HG02943 (cell line): Measurements from ENCODE around the gene FAM89A.

ENCODE experiments used
- ATAC-seq: cut with Tn5 transposase; IDR thresholded peaks from one replicate; pipeline ENCODE4 v1.9.1; 2021; ENCODE audit warnings: mild to moderate bottlenecking, low read depth, moderate library complexity; ENCODE audit not compliant: unreplicated experiment

Gene FAM89A

DNA sequence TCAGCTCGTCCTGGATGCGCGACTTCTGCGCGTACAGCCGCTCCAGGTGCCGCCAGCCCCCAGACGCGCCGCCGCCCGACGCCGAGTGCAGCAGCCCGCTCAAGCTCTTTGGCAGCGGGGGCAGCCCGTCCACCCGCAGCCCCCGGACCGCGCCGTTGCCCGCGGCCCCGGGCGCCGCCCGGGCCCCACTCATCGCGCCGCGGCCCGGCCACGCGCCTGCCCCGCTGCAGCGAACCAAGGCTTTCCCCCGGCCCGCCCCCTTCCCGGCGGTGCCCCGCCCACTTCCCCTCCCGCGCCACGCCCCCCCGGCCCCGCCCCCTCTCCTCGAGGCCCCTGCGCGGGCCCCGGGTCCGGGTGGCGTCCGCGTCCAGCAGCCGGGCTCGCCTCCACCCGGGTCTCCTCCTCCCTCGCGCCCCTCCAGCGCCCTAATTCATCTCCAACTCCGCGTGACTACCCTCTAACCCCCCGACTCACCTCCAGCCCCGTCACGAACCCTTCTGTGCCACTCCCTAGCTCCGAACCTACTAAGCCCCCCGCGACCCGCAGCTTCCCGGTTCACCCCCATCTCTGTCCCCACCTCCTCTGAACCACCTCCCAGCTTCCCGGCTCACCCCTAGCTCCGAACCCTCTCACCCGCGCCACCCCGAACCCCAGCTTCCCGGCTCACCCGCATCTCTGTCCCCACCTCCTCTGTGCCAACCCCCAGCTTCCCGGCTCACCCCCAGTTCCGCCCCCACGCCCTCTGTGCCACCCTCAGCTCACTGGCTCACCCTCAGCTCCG, at the start of gene FAM89A:
FAM89A (minus strand) TSS at position 236 of the 781 bp plus-strand sequence; CDS start at position 193, 43 bp downstream.
- no peak for ATAC-seq

GRCh38 chr1:231084353-231084752, 44.3 kb upstream of the FAM89A start:
- ATAC-seq, result no peak

GRCh38 chr1:231079163-231079562, 39.1 kb upstream of the FAM89A start:
- no peak for ATAC-seq

- no peak for ATAC-seq
These were observed 38.2 kb upstream of the FAM89A start for GRCh38 chr1:231078250-231078649.

- no peak for ATAC-seq
These were observed 36.7 kb upstream of the FAM89A start for GRCh38 chr1:231076802-231077201.

GRCh38 chr1:231075497-231075896, 35.4 kb upstream of the FAM89A start:
- no peak for ATAC-seq

DNA sequence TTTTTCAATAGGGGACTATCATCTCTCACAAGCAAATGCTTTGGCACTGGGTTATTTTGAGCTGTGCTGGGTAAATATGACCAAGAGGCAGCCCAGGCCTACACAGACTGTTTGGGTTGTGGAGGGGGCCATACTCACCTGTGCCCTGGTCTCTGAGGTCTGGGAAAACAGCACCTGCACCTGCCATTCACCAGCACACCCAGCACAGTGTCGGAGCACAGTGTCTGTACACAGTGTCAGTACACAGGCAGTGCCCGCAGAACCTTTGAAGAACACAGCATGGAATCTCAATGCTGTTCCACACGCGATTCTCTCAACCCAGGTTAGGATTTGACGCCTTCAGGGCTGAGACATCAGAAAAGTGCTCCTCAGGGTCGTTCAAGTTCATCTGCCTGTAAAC, 35.0 kb upstream of the FAM89A start:
- ATAC-seq, result no peak

- ATAC-seq, result no peak
These were observed 34.0 kb upstream of the FAM89A start for GRCh38 chr1:231074046-231074445.

- no peak for ATAC-seq
These were observed 33.3 kb upstream of the FAM89A start for GRCh38 chr1:231073331-231073730.

DNA sequence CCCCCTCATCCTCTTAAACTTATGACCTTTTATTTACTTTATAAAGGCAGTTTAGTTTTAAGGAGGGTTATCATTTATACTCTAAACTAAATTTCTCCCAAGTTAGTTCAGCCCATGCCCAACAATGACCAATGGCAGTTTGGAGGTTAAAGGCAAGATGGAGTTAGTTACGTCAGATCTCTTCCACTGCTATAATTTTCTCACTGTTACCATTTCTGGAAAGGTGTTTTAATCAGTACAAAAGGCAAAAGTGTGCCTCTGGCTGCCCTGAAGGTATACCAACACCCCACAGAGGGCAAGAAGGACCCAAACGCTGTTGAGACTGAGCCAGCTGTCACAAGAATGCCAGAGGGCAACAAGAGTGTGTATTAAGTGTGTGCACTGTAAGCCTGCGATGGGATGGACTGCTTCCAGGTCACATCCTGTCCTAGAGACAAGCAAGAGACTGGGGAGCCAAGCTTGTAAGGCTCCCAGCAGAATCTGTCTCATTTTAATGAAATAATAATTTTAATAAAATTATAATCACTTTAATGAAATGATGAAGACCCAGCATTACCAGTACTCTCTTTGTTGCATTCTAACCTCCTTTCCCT, 32.5 kb upstream of the FAM89A start:
- no peak for ATAC-seq

DNA sequence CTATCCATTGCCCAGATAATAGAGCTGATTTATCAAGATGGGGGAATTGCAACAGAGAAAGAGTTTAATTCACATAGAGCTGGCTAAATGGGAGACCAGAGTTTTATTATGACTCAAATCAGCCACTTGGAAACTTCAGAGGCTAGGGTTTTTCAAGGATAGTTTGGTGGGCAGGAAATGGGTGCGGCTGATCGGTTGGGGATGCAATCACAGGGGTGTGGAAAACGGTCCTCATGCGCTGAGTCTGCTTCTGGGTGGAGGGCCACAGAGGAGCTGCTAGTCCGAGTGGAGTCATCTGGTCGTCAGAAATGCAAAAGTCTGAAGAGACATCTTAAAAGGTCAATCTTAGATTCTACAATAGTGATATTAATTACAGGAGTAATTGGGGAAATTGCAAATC, 32.0 kb upstream of the FAM89A start:
- no peak for ATAC-seq

GRCh38 chr1:231070758-231071444, 30.8 kb upstream of the FAM89A start:
- ATAC-seq, result no peak

GRCh38 chr1:231069333-231069732, 29.3 kb upstream of the FAM89A start:
- no peak for ATAC-seq

- ATAC-seq, result no peak
These were observed 28.7 kb upstream of the FAM89A start for GRCh38 chr1:231068762-231069161.

GRCh38 chr1:231065510-231066241, 25.6 kb upstream of the FAM89A start:
- ATAC-seq, result no peak

DNA sequence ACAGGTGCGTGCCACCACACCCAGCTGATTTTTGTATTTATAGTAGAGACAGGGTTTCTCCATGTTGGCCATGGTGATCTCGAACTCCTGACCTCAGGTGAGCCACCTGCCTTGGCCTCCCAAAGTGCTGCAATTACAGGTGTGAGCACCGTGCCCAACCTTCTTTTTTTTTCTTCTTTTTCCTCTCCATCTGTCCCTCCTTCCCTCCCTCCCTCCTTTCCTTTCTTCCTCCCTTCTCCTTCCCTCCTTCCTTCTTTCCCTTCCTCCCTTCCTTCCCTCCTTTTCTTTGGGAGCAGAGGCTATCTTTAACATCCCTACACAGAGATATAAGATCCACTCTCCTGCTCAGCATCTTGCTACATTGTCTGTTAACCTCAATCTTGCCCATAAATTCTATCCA, 24.4 kb upstream of the FAM89A start:
- no peak for ATAC-seq

DNA sequence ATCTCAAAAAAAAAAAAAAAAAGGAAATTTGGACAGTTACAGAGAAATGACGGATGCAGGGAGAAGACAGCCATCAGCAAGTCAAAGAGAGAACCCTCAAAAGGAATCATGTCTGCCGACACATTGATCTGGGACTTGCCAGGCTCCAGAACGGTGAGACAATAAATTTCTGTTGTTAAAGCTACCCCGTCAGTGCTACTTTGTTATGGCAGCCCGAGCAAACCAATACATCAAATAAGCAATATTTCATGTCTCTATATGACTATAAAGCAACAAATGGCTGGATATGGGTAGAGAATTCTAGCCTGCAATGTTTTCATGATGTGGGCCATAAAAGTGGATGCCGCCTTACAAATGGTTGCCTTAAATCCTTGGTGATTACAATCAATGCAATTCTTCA, 23.3 kb upstream of the FAM89A start:
- no peak for ATAC-seq

GRCh38 chr1:231062500-231063270, 22.6 kb upstream of the FAM89A start:
- ATAC-seq, result no peak

- ATAC-seq, result no peak
These were observed 19.6 kb upstream of the FAM89A start for GRCh38 chr1:231059566-231060193.
